ENCODE measurements around the gene IL3. TPM values are rescaled to one million over a fixed set of nuclear protein-coding genes. Genes with fewer than 3 reads are reported as not detected.

Gene IL3
- total RNA-seq, 1 donor from 2014 or later = not detected

DNA sequence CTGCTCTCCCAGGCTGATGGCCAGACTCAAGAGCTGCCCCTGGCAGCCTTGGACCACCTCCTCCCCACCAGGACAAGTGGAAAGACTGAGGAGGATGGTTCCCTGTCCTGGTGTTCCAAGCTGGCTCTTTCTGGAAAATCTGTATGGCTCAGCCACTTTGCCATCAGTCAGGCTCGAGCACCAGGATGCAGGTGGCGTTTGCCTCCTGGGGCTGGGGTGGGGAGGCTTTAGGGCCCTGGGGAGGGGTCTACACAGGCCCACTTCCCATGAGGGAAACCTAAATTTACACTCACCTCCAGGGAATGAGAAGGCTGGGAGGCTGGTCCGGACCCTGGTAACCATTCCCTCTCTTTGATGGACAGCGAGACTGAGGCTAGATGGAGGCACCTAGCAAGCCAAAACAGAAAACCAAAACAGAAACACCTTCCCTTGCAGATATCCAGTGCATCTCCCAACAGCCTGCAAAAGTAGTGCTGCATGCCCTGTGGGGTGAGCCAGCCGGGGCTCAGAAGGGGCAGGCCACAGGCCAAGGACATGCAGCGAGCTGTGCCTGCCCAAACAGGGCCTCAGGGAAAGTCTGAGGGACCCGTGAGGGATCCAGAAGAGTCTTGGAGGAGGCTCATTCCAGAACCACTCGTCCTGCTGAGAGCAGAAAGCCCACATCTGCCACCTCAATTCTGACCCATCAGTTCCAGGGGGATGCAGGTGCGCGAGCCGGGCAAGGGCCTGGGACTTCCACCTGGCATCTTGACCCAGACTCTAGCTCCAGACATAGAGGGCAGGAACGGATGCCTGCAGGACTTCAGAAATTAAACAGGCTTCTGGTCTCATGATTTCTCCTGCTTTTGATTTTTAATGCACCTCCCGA is 7.7 kb downstream of the IL3 start:
- intact Hi-C loops (cut with DNase I) = loop anchor here (10.0 kb wide), 2 partner anchors 117 to 643 kb away; no protein-coding TSS in a partner anchor
- DNase-seq (ENCODE audit: missing footprints) (no peak), ATAC-seq (no peak)

DNA sequence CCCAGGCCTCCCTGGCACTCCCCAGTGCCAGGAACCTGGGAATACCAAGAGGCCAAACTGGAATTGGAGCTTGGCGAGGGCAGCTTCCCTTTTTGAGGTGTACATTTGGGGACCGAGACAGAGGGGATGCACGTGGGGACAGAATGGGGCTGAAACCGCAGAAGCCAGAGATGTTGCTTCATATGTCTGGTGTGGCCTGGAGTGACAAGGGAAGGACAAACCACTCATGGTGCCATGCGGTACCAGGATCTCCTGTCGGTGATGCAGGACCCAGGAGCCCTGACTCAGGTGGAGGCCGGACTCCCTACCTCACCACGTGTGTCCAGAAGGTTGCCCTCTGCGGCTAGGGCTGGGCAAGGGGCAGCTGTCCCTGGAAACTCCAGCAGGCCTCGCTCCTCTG is 9.1 kb downstream of the IL3 start:
- ATAC-seq (no peak), DNase-seq (ENCODE audit: missing footprints) (no peak)
- intact Hi-C loops (cut with DNase I) = loop anchor here (10.0 kb wide), 2 partner anchors 115 to 645 kb away; no protein-coding TSS in a partner anchor

DNA sequence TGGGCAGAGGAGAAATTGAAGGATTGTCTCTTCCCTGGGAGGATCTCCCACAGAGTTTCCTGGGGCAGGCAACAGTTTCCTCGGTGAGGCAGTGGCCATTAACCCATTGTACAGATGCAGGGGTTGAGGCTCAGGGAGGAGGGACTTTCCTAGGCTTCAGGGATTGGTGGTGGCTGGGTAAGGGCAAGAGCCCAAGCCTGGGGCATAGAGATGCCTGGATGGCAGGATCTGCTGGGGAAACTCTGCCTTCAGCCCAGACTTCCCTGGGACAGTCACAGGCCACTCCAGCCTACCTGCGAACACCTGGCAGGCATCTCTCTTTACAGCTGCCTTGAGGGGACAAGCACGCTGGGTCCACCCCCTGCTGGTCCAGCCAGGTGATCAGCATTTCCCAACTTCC is 9.5 kb downstream of the IL3 start:
- DNase-seq (ENCODE audit: missing footprints) (no peak), ATAC-seq (no peak)
- intact Hi-C loops (cut with DNase I) = loop anchor here (10.0 kb wide), 2 partner anchors 115 to 645 kb away; no protein-coding TSS in a partner anchor

DNA sequence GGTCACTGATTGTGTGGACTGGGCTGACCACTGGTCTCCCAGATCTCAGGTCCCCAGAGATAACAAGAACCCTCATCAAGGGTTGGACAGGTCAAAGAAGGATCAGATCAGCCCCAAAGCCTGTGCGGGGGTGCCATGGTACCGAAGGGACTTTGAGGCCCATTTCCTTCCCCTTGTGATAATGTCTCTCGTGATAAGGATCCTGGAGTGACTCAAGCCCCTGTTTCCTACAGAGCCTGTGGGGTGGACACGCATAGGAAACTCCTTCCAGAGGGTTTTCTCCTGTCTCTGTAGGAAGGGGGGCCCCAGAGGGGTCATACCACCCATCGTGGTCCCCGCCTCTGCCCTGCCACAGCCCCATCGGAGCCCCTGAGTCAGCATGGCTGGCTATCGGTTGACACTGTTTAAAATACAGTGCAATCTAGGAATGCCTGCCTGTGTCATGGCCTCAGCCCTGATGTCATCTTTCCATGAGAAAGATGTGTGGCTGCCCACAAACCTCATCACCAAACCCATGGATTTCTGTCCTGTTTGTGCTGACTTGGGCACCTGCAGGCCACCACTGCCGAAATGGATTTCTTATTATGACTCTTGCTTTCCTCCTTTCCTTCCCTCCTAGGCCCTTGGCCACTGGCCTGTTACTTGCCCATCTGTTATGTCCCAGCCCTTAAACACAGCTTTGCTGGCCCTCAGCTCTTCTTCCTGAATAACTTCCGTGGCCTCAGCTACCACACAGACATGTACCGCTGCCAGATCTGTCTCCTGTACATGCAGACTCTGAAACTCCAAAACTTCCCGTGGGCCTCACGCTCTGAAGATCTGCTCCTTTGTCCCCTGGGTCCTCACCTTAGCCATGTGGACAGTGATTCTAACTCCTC is 10.2 kb downstream of the IL3 start:
- intact Hi-C loops (cut with DNase I) = no loop called here
- ATAC-seq (no peak), DNase-seq (ENCODE audit: missing footprints) (no peak)

DNA sequence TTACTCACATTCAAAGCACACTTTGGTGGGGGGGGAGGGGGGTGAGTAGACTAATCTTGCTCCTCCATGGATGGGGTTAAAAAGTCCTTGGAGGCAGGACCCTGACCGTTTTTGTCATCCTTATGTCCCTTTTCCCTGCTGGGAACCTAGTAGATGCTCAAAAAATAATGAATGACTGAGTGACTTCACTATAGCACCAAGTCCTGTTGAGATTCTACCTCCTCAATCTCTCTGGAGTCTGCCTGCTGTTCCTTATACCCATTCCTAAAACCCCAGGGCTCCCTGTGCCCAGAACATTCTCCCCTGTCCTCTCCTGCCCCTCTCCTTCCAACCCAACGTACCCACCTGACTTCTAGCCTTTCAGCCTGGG is 10.9 kb downstream of the IL3 start:
- intact Hi-C loops (cut with DNase I) = no loop called here
- ATAC-seq (no peak), DNase-seq (ENCODE audit: missing footprints) (no peak)

DNA sequence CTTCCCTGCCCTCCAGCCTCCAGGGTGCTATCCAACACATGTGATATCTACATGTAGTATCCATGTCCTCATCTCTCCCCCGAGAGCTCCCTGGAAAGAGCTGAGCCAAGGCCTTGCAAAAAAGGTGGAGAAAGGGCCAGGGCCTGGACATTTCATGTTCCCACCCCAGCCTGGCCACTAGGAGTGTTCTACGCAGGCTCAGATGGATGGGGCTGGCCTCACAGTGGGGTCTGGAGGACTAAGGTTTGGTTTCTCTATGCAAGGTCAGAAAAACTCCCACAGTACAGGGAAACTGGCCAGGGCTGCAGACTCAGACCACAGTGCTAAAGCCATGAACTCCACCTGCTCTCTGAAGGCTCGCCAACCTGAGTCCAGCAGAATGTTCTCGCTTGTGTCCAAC is 11.6 kb downstream of the IL3 start:
- ATAC-seq (no peak), DNase-seq (ENCODE audit: missing footprints) (no peak)
- intact Hi-C loops (cut with DNase I) = no loop called here

DNA sequence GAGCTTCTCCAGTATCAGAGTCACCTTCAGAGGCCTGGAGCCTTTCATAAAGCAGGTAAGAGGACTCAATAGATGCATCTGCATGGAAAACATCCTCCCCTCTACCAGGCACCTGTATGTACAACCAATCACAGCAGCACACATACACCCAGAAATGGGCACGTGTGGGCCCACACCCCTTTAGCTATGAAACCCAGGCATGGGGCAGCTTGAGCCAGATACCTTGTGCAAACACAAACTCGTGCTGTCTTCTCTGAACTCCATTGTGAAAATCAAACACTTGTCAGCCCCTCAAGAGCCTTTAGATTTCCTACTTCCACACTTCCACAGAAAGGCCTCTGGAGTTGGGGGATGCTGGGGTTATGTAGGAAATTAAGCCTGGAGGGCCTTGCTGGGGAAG is 12.1 kb downstream of the IL3 start:
- ATAC-seq (no peak), DNase-seq (ENCODE audit: missing footprints) (no peak)
- intact Hi-C loops (cut with DNase I) = no loop called here

DNA sequence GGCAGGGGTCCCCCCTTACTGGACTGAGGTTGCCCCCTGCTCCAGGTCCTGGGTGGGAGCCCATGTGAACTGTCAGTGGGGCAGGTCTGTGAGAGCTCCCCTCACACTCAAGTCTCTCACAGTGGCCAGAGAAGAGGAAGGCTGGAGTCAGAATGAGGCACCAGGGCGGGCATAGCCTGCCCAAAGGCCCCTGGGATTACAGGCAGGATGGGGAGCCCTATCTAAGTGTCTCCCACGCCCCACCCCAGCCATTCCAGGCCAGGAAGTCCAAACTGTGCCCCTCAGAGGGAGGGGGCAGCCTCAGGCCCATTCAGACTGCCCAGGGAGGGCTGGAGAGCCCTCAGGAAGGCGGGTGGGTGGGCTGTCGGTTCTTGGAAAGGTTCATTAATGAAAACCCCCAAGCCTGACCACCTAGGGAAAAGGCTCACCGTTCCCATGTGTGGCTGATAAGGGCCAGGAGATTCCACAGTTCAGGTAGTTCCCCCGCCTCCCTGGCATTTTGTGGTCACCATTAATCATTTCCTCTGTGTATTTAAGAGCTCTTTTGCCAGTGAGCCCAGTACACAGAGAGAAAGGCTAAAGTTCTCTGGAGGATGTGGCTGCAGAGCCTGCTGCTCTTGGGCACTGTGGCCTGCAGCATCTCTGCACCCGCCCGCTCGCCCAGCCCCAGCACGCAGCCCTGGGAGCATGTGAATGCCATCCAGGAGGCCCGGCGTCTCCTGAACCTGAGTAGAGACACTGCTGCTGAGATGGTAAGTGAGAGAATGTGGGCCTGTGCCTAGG is 13.0 kb downstream of the IL3 start, which contains the start of gene CSF2:
TSS of gene CSF2 (plus strand) at position 559 of the 783 bp plus-strand sequence. CDS start at position 594, 35 bp downstream.
- ATAC-seq (no peak), DNase-seq (ENCODE audit: missing footprints) (no peak)
- intact Hi-C loops (cut with DNase I) = no loop called here

DNA sequence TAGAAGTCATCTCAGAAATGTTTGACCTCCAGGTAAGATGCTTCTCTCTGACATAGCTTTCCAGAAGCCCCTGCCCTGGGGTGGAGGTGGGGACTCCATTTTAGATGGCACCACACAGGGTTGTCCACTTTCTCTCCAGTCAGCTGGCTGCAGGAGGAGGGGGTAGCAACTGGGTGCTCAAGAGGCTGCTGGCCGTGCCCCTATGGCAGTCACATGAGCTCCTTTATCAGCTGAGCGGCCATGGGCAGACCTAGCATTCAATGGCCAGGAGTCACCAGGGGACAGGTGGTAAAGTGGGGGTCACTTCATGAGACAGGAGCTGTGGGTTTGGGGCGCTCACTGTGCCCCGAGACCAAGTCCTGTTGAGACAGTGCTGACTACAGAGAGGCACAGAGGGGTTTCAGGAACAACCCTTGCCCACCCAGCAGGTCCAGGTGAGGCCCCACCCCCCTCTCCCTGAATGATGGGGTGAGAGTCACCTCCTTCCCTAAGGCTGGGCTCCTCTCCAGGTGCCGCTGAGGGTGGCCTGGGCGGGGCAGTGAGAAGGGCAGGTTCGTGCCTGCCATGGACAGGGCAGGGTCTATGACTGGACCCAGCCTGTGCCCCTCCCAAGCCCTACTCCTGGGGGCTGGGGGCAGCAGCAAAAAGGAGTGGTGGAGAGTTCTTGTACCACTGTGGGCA is 13.8 kb downstream of the IL3 start:
- intact Hi-C loops (cut with DNase I) = no loop called here
- ATAC-seq = no peak
- DNase-seq (ENCODE audit: missing footprints) = no peak

DNA sequence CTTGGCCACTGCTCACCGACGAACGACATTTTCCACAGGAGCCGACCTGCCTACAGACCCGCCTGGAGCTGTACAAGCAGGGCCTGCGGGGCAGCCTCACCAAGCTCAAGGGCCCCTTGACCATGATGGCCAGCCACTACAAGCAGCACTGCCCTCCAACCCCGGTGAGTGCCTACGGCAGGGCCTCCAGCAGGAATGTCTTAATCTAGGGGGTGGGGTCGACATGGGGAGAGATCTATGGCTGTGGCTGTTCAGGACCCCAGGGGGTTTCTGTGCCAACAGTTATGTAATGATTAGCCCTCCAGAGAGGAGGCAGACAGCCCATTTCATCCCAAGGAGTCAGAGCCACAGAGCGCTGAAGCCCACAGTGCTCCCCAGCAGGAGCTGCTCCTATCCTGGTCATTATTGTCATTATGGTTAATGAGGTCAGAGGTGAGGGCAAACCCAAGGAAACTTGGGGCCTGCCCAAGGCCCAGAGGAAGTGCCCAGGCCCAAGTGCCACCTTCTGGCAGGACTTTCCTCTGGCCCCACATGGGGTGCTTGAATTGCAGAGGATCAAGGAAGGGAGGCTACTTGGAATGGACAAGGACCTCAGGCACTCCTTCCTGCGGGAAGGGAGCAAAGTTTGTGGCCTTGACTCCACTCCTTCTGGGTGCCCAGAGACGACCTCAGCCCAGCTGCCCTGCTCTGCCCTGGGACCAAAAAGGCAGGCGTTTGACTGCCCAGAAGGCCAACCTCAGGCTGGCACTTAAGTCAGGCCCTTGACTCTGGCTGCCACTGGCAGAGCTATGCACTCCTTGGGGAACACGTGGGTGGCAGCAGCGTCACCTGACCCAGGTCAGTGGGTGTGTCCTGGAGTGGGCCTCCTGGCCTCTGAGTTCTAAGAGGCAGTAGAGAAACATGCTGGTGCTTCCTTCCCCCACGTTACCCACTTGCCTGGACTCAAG is 14.6 kb downstream of the IL3 start:
- ATAC-seq = no peak
- intact Hi-C loops (cut with DNase I) = no loop called here
- no peak for DNase-seq (ENCODE audit: missing footprints)

DNA sequence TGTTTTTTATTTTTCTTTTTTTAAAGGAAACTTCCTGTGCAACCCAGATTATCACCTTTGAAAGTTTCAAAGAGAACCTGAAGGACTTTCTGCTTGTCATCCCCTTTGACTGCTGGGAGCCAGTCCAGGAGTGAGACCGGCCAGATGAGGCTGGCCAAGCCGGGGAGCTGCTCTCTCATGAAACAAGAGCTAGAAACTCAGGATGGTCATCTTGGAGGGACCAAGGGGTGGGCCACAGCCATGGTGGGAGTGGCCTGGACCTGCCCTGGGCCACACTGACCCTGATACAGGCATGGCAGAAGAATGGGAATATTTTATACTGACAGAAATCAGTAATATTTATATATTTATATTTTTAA is 15.2 kb downstream of the IL3 start:
- DNase-seq (ENCODE audit: missing footprints) (no peak), ATAC-seq (no peak)

DNA sequence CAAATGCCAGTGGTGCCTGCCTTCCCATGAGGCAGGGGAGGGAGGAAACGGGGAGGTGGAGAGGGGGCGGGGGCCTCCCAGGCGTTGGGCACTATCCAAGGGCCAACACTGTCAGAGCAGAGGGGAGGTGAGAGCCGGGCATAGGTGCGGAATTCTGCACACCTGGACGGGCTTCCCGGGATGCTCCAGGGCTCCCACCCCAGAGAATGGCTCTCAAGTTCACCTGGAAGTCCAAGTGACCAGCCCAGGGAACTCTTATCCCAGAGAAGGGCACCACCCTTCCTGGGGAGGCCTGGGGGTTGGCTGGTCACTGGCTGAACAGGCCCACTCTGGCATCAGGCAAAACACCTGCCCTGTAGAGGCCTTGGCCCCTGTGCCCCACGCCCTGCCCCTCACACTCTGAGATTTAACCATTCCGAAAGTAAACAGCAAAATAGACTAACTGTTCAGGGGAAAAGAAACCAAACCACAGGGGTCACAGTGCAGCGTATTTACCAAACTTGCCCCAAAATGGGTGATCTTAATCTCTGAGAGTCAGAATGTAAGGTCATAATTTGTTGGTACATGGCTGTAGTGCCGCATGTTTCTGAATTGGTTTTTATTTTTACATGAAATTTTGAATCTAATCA is 15.9 kb downstream of the IL3 start:
- ATAC-seq (no peak), DNase-seq (ENCODE audit: missing footprints) (no peak)
- intact Hi-C loops (cut with DNase I) = no loop called here

More for the DNA sequence above, 15.2 kb downstream of the IL3 start:
- intact Hi-C loops (cut with DNase I) = no loop called here

DNA sequence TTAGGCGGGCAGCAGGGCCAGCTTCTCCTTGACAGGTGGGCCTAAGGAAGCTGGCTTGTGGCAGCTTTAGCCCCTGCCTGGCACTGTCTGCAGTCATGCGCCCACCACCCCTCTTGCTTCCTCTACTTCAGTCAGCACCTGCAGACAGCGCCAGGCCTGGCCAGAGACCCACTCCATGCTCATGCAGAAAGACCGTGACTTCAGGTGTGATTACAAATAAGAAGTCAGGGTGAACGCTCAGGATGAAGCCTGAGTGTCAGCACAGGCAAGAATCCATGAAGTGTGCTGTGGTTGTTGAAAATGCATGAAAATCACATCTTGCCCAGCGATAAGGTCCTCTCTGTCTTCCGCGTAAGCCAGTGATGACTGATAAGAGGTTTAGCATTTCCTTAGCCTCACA is 16.5 kb downstream of the IL3 start:
- intact Hi-C loops (cut with DNase I) = no loop called here
- ATAC-seq = no peak
- no peak for DNase-seq (ENCODE audit: missing footprints)

DNA sequence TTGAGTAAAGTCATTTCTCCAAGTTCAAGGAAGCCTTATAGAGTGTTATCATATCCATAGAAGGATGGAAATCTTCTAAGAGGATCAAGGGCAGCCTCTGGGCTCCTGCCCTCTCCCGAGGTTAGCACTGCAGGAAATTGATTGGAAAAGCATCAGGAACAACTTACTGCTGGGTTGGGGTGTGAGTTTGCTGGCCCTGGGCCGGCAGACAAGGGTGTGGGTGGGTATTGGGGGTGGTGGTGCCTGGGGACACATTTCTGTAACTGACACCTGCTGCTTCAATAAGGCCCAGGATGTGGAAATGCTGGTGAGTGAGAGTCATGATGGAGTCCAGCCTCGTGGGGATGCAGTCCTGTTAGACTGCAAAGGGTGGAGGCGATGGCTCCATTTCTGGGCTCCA is 18.6 kb downstream of the IL3 start:
- intact Hi-C loops (cut with DNase I) = no loop called here
- no peak for ATAC-seq
- DNase-seq (ENCODE audit: missing footprints) = no peak

DNA sequence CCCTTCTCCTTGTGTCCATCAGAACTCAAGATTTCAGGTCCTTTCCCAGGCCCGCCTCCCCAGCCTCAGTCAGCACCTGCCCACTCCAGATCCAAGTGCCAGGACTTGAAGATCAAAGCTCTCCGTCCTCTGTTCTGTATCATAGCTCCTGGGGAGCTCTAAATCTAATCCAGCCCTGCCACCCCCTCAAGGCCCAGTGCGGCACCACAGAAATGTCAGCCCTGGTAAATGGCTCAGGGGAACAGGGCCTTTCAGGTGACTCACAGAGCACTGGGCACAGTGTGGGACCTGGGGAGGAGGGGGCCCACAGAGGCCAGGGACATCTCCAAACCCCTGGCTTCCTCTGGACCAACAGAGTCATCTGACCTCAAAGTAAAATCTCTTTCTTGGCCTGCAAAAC is 19.2 kb downstream of the IL3 start:
- DNase-seq (ENCODE audit: missing footprints) (no peak), ATAC-seq (no peak)
- intact Hi-C loops (cut with DNase I) = no loop called here

DNA sequence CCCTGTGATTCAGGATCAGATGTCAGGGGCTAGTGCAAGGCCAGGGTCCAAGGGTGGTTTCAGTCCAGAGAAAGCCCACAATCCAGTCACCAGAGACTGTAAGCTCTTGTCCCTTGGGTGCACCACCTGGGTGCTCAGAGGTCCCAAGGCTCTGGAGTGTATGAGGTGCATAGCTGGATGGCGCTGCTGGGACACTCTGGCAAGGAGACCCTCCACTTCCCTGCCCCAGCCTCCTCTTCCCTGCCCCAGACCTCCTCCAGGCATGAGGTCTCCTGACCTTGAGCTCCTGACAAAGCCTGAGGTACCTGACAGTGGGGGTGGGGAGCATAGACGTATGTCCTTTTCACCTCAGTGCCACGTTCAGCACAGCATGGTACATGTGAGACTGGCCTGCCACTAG is 20.1 kb downstream of the IL3 start:
- intact Hi-C loops (cut with DNase I) = no loop called here
- no peak for DNase-seq (ENCODE audit: missing footprints)
- ATAC-seq = no peak

DNA sequence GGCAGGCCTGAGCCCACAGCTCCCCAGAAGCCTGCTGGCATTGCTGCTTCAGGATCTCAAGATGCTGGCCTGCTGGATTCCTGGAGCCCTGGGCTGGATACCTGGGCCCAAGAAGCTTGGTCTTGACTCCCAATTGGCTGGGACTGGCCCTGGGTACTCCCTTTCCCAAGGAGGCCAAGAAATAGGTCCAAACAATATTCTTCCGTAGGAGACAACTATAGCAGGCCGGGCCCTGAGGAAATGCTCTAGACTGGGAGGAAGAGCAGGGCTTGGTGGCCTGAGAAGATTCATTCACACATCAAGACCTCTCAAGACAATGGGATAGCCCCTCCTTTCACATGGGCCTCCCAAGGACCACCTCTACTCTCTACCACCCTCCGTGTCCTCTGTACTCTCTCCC is 21.0 kb downstream of the IL3 start:
- DNase-seq (ENCODE audit: missing footprints) (no peak), ATAC-seq (no peak)
- intact Hi-C loops (cut with DNase I) = no loop called here
